Thoracic aorta (tissue), 2 donors: ENCODE data around the gene MIER2. TPM values are rescaled to one million over a fixed set of nuclear protein-coding genes. Genes with fewer than 3 reads are reported as not detected.

Experiments used
- ATAC-seq: fragments of 150-250 bp; one replicate; pipeline ENCODE4 v1.8.0; 2017; ENCODE audit warnings: low read depth; ENCODE audit not compliant: insufficient number of reproducible peaks, low FRiP score
- DNase-seq: peaks from one replicate; pipeline ENCODE4 v3.0.0-alpha.2; 2020; ENCODE audit warnings: low spot score
- H3K27ac ChIP-seq, 2 donors: fragments of 200-600 bp; sonication (generic); 1 replicate in 1 of 2; 2 replicates in 1 of 2; pipeline ENCODE4 v1.5.1; 2016; ENCODE audit warnings: mild to moderate bottlenecking in 2 of 2, moderate library complexity in 2 of 2
- H3K27me3 ChIP-seq: fragments of 200-600 bp; sonication (generic); replicated peaks from 2 replicates; pipeline ENCODE4 v1.6.0; 2016; ENCODE audit warnings: mild to moderate bottlenecking; ENCODE audit not compliant: insufficient read depth
- H3K36me3 ChIP-seq: fragments of 200-600 bp; sonication (generic); one replicate; pipeline ENCODE4 v1.5.1; 2016
- H3K4me1 ChIP-seq, 2 donors: fragments of 200-600 bp; sonication (generic); 1 replicate in 1 of 2; 2 replicates in 1 of 2; pipeline versions ENCODE4 v1.5.1 to v1.6.0; 2016; ENCODE audit warnings: low read depth in 2 of 2, mild to moderate bottlenecking in 1 of 2; ENCODE audit not compliant: control insufficient read depth in 1 of 2
- H3K4me3 ChIP-seq: fragments of 200-600 bp; sonication (generic); 2 replicates; pipeline ENCODE4 v1.5.1; 2016; ENCODE audit warnings: mild to moderate bottlenecking
- H3K9me3 ChIP-seq: fragments of 200-600 bp; sonication (generic); 2 replicates; pipeline ENCODE4 v1.5.1; 2016
- CTCF ChIP-seq: fragments of 200-600 bp; sonication (generic); IDR thresholded peaks from one replicate; pipeline ENCODE4 v1.5.1; 2019; ENCODE audit warnings: antibody characterized with exemption
- total RNA-seq, 2 donors: library from RNA; depleted of rRNA; stranded (reverse); fragments of >200 nt; gene quantifications; one replicate each; pipeline versions ENCODE4 v1.1.0 to v1.2.3, GENCODE V29; 2016

The MIER2 gene
- total RNA-seq, 2 donors from 2014 or later: 8.8 to 43.6 TPM

GRCh38 chr19:290372-291005 is 54.1 kb downstream of the MIER2 start:
- H3K4me1 ChIP-seq: peaks cover 0 to 13% of the 10 kb centered on the region in 2 donors
- no peak for DNase-seq
- no peak for ATAC-seq
- peaks cover 28% of the 10 kb centered on the region for H3K27me3 ChIP-seq
- no peaks in the 10 kb centered on the region for H3K9me3 ChIP-seq
- peak overlapping the region; percentile 57 for H3K4me3 ChIP-seq
- no peak for TF ChIP-seq CTCF
- no peak overlapping the region for H3K27ac ChIP-seq
- no peaks in the 10 kb centered on the region for H3K36me3 ChIP-seq

- H3K27me3 ChIP-seq: peaks cover 28% of the 10 kb centered on the region
- H3K27ac ChIP-seq: no peak overlapping the region
- no peaks in the 10 kb centered on the region for H3K9me3 ChIP-seq
- H3K36me3 ChIP-seq: no peaks in the 10 kb centered on the region
- ATAC-seq: no peak
- H3K4me1 ChIP-seq: peaks cover 0 to 8% of the 10 kb centered on the region in 2 donors
- TF ChIP-seq CTCF: no peak
- no peak for DNase-seq
- H3K4me3 ChIP-seq: no peak overlapping the region
These were observed 54.8 kb downstream of the MIER2 start for GRCh38 chr19:289651-290371.

DNA sequence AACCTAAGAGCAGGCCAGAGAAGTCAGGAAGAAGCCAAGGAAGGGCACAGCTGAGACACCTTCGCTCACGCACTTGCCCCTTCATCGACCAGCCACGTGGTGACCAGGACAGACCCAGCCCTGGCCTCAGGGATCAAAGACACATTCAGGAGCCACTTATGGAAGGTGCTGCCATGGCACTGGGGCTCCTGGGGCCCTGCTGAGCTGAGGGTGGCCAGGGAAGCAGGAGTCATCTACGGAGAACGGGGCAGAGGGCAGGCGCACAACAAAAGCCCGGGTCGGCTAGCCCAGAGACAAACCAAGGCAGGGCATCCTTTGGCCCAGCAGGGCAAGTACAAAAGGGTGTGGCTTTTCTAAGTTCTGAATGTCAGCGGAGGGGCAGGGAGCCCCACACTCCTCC is 55.7 kb downstream of the MIER2 start:
- H3K36me3 ChIP-seq: no peaks in the 10 kb centered on the region
- no peak for ATAC-seq
- no peak for TF ChIP-seq CTCF
- H3K27me3 ChIP-seq: peaks cover 22% of the 10 kb centered on the region
- H3K27ac ChIP-seq: no peak overlapping the region
- DNase-seq: no peak
- H3K4me3 ChIP-seq: no peak overlapping the region
- H3K9me3 ChIP-seq: no peaks in the 10 kb centered on the region
- no peaks in the 10 kb centered on the region for H3K4me1 ChIP-seq

GRCh38 chr19:287381-287871 is 57.2 kb downstream of the MIER2 start:
- Histone ChIP-seq H3K4me3 (no peak overlapping the region), H3K27me3 (peaks cover 8% of the 10 kb centered on the region), H3K9me3 (no peaks in the 10 kb centered on the region), H3K4me1 (no peaks in the 10 kb centered on the region), H3K36me3 (no peaks in the 10 kb centered on the region), H3K27ac (no peak overlapping the region)
- DNase-seq (no peak), ATAC-seq (no peak)
- TF ChIP-seq CTCF: no peak

- Histone ChIP-seq H3K9me3 (no peaks in the 10 kb centered on the region), H3K27me3 (no peaks in the 10 kb centered on the region), H3K4me3 (no peak overlapping the region), H3K36me3 (no peaks in the 10 kb centered on the region), H3K27ac (no peak overlapping the region), H3K4me1 (no peaks in the 10 kb centered on the region)
- ATAC-seq (no peak), DNase-seq (no peak)
- TF ChIP-seq CTCF: no peak
These were observed 61.2 kb downstream of the MIER2 start for GRCh38 chr19:283395-283794.
